Right ventricle myocardium superior (tissue), 1 donor: ENCODE results near the gene ZSWIM3. TPM values are rescaled to one million over a fixed set of nuclear protein-coding genes. Genes with fewer than 3 reads are reported as not detected.
"Not testable (repeated sequence)": the region's sequence is repeated elsewhere in the genome, so short reads cannot be mapped to it uniquely, and the experiment has no call there.

Experiments used
- ATAC-seq: fragments of 200-7000 bp; cut with Tn5 transposase; one replicate; pipeline ENCODE4 v1.9.1; 2020; ENCODE audit warnings: mild to moderate bottlenecking; ENCODE audit not compliant: poor library complexity
- DNase-seq: peaks from one replicate; pipeline ENCODE4 v3.0.0-alpha.2; 2020
- intact Hi-C: fragments of 100-400 bp; cut with DNase I; formaldehyde crosslinking; loops from one replicate; pipeline ENCODE4 v1.11.2; 2022
- total RNA-seq: library from RNA; stranded (reverse); fragmentation: NEBNext Ultra II Directional; extraction: Animal tissue kit (Norgen Biotek cat#: 25700); gene quantifications from one replicate; pipeline ENCODE4 v1.2.1, GENCODE V29; 2021
- donor health status: DM: no; HTN: yes; CAD: no; lungs with severe emphysema.

Gene ZSWIM3
- total RNA-seq, 1 donor from 2014 or later = 1.4 TPM

GRCh38 chr20:45850926-45851325, 6.5 kb upstream of the ZSWIM3 start:
- DNase-seq = no peak
- ATAC-seq = no peak
- intact Hi-C loops = no loop called here

- intact Hi-C loops = no loop called here
- no peak for ATAC-seq
These were observed 5.9 kb upstream of the ZSWIM3 start for GRCh38 chr20:45851501-45851900.

GRCh38 chr20:45852326-45852725, 5.1 kb upstream of the ZSWIM3 start:
- ATAC-seq = no peak
- DNase-seq = no peak
- intact Hi-C loops = no loop called here

More at GRCh38 chr20:45851501-45851900, 5.9 kb upstream of the ZSWIM3 start:
- DNase-seq = no peak

- intact Hi-C loops = no loop called here
- ATAC-seq (no peak), DNase-seq (no peak)
These were observed 3.9 kb upstream of the ZSWIM3 start for GRCh38 chr20:45853484-45853883.

- intact Hi-C loops = no loop called here
- ATAC-seq (no peak), DNase-seq (no peak)
These were observed 435 bp downstream of the ZSWIM3 start for GRCh38 chr20:45857882-45858216.

GRCh38 chr20:45859916-45860315, 2.5 kb downstream of the ZSWIM3 start:
- DNase-seq (no peak), ATAC-seq (no peak)
- intact Hi-C loops = no loop called here

GRCh38 chr20:45860560-45861220, 3.3 kb downstream of the ZSWIM3 start:
- intact Hi-C loops = no loop called here
- DNase-seq (no peak), ATAC-seq (no peak)

GRCh38 chr20:45861221-45862075, 4.0 kb downstream of the ZSWIM3 start:
- intact Hi-C loops = no loop called here
- no peak for ATAC-seq

GRCh38 chr20:45863543-45864470, 6.4 kb downstream of the ZSWIM3 start:
- ATAC-seq (no peak), DNase-seq (no peak)
- intact Hi-C loops = no loop called here

More at GRCh38 chr20:45861221-45862075, 4.0 kb downstream of the ZSWIM3 start:
- no peak for DNase-seq

- intact Hi-C loops = no loop called here
These were observed 9.0 kb downstream of the ZSWIM3 start for GRCh38 chr20:45866454-45866853.

GRCh38 chr20:45867136-45867818, 9.9 kb downstream of the ZSWIM3 start:
- no peak for ATAC-seq
- no peak for DNase-seq
- intact Hi-C loops = no loop called here

More at GRCh38 chr20:45866454-45866853, 9.0 kb downstream of the ZSWIM3 start:
- DNase-seq = no peak
- no peak for ATAC-seq

GRCh38 chr20:45867819-45868176, 10.4 kb downstream of the ZSWIM3 start:
- ATAC-seq (no peak), DNase-seq (no peak)
- intact Hi-C loops = no loop called here

- intact Hi-C loops = no loop called here
- ATAC-seq (no peak), DNase-seq (no peak)
These were observed 15.2 kb downstream of the ZSWIM3 start for GRCh38 chr20:45872626-45873025.

- intact Hi-C loops = no loop called here
- ATAC-seq (no peak), DNase-seq (no peak)
These were observed 16.1 kb downstream of the ZSWIM3 start for GRCh38 chr20:45873409-45874103.

GRCh38 chr20:45874104-45874481, 16.7 kb downstream of the ZSWIM3 start:
- DNase-seq, intact Hi-C loops, ATAC-seq: not testable (repeated sequence)

- intact Hi-C loops = no loop called here
- ATAC-seq (no peak), DNase-seq (no peak)
These were observed 17.2 kb downstream of the ZSWIM3 start for GRCh38 chr20:45874576-45874975.

- peak; percentile 5 for ATAC-seq
These were observed 20.8 kb downstream of the ZSWIM3 start for GRCh38 chr20:45878076-45878761.

More at GRCh38 chr20:45878076-45878761, 20.8 kb downstream of the ZSWIM3 start:
- DNase-seq = no peak
- intact Hi-C loops = no loop called here
